Measurements from ENCODE around the gene SMCR8. TPM values are rescaled to one million over a fixed set of nuclear protein-coding genes. Genes with fewer than 3 reads are reported as not detected.

SMCR8 gene
- total and polyA plus RNA-seq, 2 of the 13 experiments (the other 11 are each of a cell fraction or from before 2014, with no cell fraction given) = 7.6 to 11.8 TPM

DNA sequence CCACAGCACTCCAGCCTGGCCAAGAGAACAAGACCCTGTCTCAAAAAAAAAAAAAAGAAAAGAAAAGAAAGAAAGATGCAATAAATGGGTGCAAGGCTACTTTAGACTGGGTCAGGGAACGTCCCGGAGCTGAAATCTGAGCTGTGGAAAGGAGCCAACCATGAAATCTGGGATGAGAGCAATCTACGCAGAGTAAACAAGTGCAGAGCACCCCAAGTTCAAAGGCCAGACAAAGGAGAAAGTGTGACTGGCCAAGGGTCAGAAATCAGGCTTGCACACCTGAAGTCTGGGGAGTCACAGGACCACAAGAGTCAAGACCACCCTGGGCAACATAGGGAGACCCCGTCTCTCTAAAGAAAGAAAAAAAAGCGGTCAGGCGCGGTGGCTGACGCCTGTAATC lies 45.4 kb downstream of the SMCR8 start:
- FAIRE-seq (no peak), DNase-seq (ENCODE audit: low spot score) (no peak), ATAC-seq (no peak)
- in situ Hi-C loops (cut with HindIII; ENCODE audit: extremely low pct_ligation_motif_present, low pct_unique_long_range_greater_than_20kb) (no loop called here), intact Hi-C loops (cut with micrococcal nuclease; ENCODE audit: unreplicated experiment) (loop anchor here (10.0 kb wide), 1 partner anchor 46 kb away; the partner anchor contains the start of genes SMCR8 and TOP3A)
- ChIA-PET CTCF (ENCODE audit: low intra/inter-chr PET ratio, low total read pairs) (no interaction called here), POLR2A (no interaction called here)
- Histone ChIP-seq H3K4me3 (replicated peaks in 1 of 3; ENCODE audit: insufficient read depth in 1 of 3, low read depth in 2 of 3, low read length in 3 of 3) (no peak overlapping the region), H3K79me2 (ENCODE audit: insufficient read depth, low read length) (peaks cover 15% of the 10 kb centered on the region), H3K36me3 (replicated peaks in 1 of 2; ENCODE audit: control insufficient read depth in 1 of 2, insufficient read depth in 2 of 2, low read length in 2 of 2) (0 out of 5 replicates have a peak, but pooled peaks cover 0 to 5% of the 10 kb centered on the region in 2 experiments), H3K4me2 (ENCODE audit: low read depth, low read length) (no peak overlapping the region), H3K27ac (ENCODE audit: extremely low read length, insufficient read depth, low read length) (no peak overlapping the region), H3K4me1 (ENCODE audit: insufficient read depth, low read length) (peaks cover 34% of the 10 kb centered on the region), H3K27me3 (ENCODE audit: control insufficient read depth in 1 of 2, insufficient read depth in 2 of 2, low read length in 2 of 2) (no peaks in the 10 kb centered on the region; a peak in 1 of 5 replicates), H2AFZ (ENCODE audit: low read length) (no peak overlapping the region), H3K9ac (ENCODE audit: insufficient read depth, low read depth, low read length) (no peak overlapping the region), H3K9me3 (ENCODE audit: low read length) (no peaks in the 10 kb centered on the region), H4K20me1 (ENCODE audit: insufficient read depth, low read length) (no peaks in the 10 kb centered on the region)
- WGBS (ENCODE audit: low lambda C conversion rate) = 98% methylated on average over 8 of the region's 8 CpGs
- BruUV-seq (replicated peaks) = no TSS peak
- TF ChIP-seq, protein P1, sequence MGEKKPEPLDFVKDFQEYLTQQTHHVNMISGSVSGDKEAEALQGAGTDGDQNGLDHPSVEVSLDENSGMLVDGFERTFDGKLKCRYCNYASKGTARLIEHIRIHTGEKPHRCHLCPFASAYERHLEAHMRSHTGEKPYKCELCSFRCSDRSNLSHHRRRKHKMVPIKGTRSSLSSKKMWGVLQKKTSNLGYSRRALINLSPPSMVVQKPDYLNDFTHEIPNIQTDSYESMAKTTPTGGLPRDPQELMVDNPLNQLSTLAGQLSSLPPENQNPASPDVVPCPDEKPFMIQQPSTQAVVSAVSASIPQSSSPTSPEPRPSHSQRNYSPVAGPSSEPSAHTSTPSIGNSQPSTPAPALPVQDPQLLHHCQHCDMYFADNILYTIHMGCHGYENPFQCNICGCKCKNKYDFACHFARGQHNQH (CRISPR knock-in tag; IDR thresholded peaks at IDR 0.05) = no peak
- TF ChIP-seq NFYB (CRISPR knock-in tag; IDR thresholded peaks at IDR 0.05) = no peak
- TF ChIP-seq GFI1 (CRISPR knock-in tag; IDR thresholded peaks at IDR 0.05; ENCODE audit: borderline replicate concordance) = 0 out of 2 replicates have a peak, but pooled peaks have one; percentile 60
- TF ChIP-seq SALL2 (CRISPR knock-in tag; IDR thresholded peaks at IDR 0.05) = no peak
- TF ChIP-seq TP53 (CRISPR knock-in tag; conservative IDR thresholded peaks at IDR 0.05) = no peak
- TF ChIP-seq ZNF652 (CRISPR knock-in tag; IDR thresholded peaks at IDR 0.05; ENCODE audit: borderline replicate concordance, low read depth) = no peak
- TF ChIP-seq, protein P2, sequence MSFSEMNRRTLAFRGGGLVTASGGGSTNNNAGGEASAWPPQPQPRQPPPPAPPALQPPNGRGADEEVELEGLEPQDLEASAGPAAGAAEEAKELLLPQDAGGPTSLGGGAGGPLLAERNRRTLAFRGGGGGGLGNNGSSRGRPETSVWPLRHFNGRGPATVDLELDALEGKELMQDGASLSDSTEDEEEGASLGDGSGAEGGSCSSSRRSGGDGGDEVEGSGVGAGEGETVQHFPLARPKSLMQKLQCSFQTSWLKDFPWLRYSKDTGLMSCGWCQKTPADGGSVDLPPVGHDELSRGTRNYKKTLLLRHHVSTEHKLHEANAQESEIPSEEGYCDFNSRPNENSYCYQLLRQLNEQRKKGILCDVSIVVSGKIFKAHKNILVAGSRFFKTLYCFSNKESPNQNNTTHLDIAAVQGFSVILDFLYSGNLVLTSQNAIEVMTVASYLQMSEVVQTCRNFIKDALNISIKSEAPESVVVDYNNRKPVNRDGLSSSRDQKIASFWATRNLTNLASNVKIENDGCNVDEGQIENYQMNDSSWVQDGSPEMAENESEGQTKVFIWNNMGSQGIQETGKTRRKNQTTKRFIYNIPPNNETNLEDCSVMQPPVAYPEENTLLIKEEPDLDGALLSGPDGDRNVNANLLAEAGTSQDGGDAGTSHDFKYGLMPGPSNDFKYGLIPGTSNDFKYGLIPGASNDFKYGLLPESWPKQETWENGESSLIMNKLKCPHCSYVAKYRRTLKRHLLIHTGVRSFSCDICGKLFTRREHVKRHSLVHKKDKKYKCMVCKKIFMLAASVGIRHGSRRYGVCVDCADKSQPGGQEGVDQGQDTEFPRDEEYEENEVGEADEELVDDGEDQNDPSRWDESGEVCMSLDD (CRISPR knock-in tag; IDR thresholded peaks at IDR 0.05; ENCODE audit: borderline replicate concordance) = peak; percentile 43; the same call in 1 of the 2 replicates
